Esophagus (tissue), 2 donors: ENCODE results near the gene TMEM119. TPM values are rescaled to one million over a fixed set of nuclear protein-coding genes. Genes with fewer than 3 reads are reported as not detected.
"Not testable (repeated sequence)": the region's sequence is repeated elsewhere in the genome, so short reads cannot be mapped to it uniquely, and the experiment has no call there.

Experiments used
- H3K27ac ChIP-seq, 2 donors: one replicate each; pipeline ENCODE4 v1.5.1; 2013; ENCODE audit warnings: low read depth in 2 of 2, mild to moderate bottlenecking in 2 of 2, inconsistent platforms in 1 of 2, low read length in 1 of 2, moderate library complexity in 1 of 2
- H3K27me3 ChIP-seq, 2 donors: one replicate each; pipeline ENCODE4 v1.6.1; 2013; ENCODE audit warnings: low read length in 2 of 2, control low read depth in 1 of 2, mild to moderate bottlenecking in 1 of 2; ENCODE audit not compliant: insufficient read depth in 2 of 2, control insufficient read depth in 1 of 2
- H3K36me3 ChIP-seq, 2 donors: one replicate each; pipeline ENCODE4 v1.6.1; 2013; ENCODE audit warnings: low read length in 1 of 2; ENCODE audit not compliant: control insufficient read depth in 2 of 2, insufficient read depth in 2 of 2
- H3K4me1 ChIP-seq, 2 donors: one replicate each; pipeline ENCODE4 v1.6.1; 2013; ENCODE audit warnings: low read length in 1 of 2; ENCODE audit not compliant: control insufficient read depth in 2 of 2, insufficient read depth in 2 of 2
- H3K4me3 ChIP-seq, 2 donors: one replicate each; pipeline ENCODE4 v1.5.1; 2013; ENCODE audit warnings: low read length in 2 of 2, mild to moderate bottlenecking in 2 of 2, low read depth in 1 of 2, moderate library complexity in 1 of 2
- H3K9me3 ChIP-seq, 2 donors: one replicate each; pipeline ENCODE4 v1.6.1; 2013; ENCODE audit warnings: mild to moderate bottlenecking in 2 of 2, low read depth in 1 of 2, low read length in 1 of 2, moderate library complexity in 1 of 2; ENCODE audit not compliant: control insufficient read depth in 2 of 2, insufficient read depth in 1 of 2
- WGBS, 2 donors: extraction: QIAGEN DNeasy Blood & Tissue Kit; methylation state at CpG; one replicate each; pipeline ENCODE4 v1.1.7; 2013; 5-methylcytosine and 5-hydroxymethylcytosine counted together
- polyA plus RNA-seq, 2 donors: library from polyadenylated mRNA; stranded (reverse); fragments of 200-250 nt; gene quantifications; one replicate each; pipeline ENCODE4 v1.2.3, GENCODE V29; 2013
- donor health status: healthy with polysubstance abuse.
- donor health status: Bipolar disorder and iron deficiency.

TMEM119 gene
- polyA plus RNA-seq, 2 donors: 0.54 to 0.63 TPM

GRCh38 chr12:108633534-108634248 is 35.8 kb upstream of the TMEM119 start, which contains the start of gene SELPLG:
Gene SELPLG (minus strand): TSS chr12:108633894. CDS start chr12:108624307, 9,587 bp downstream.
- Histone ChIP-seq H3K9me3 (no peaks in the 10 kb centered on the region), H3K36me3 (no peaks in the 10 kb centered on the region), H3K27ac (peak within 1 kb of the TSS; percentile 22 to 29), H3K27me3 (no peaks in the 10 kb centered on the region), H3K4me3 (peak within 1 kb of the TSS; percentile 16 to 31), H3K4me1 (peaks cover 7 to 9% of the 10 kb centered on the region in 2 donors)
- 57 to 68% methylated on average over 12 to 14 of the region's 14 CpGs for WGBS, 2 donors

- 73 to 84% methylated on average over 7 of the region's 7 CpGs for WGBS, 2 donors
- Histone ChIP-seq H3K4me3 (peak overlapping the region; percentile 16 to 31), H3K36me3 (no peaks in the 10 kb centered on the region), H3K27me3 (no peaks in the 10 kb centered on the region), H3K27ac (peak overlapping the region; percentile 22 to 29), H3K4me1 (peaks cover 4 to 8% of the 10 kb centered on the region in 2 donors), H3K9me3 (no peaks in the 10 kb centered on the region)
These were observed 35.2 kb upstream of the TMEM119 start for GRCh38 chr12:108633081-108633533.

- H3K4me1 ChIP-seq, H3K9me3 ChIP-seq, H3K27ac ChIP-seq, H3K27me3 ChIP-seq, H3K36me3 ChIP-seq, H3K4me3 ChIP-seq: not testable (repeated sequence)
- 86 to 90% methylated on average over 4 of the region's 4 CpGs for WGBS, 2 donors
These were observed 33.4 kb upstream of the TMEM119 start for GRCh38 chr12:108631261-108631660.

- Histone ChIP-seq H3K4me3 (no peak overlapping the region), H3K9me3 (no peaks in the 10 kb centered on the region), H3K27ac (peak overlapping the region; percentile 18 to 37), H3K4me1 (peaks cover 4 to 5% of the 10 kb centered on the region in 2 donors), H3K36me3 (no peaks in the 10 kb centered on the region), H3K27me3 (no peaks in the 10 kb centered on the region)
- WGBS, 2 donors: 38 to 52% methylated on average over 9 of the region's 9 CpGs
These were observed 32.8 kb upstream of the TMEM119 start for GRCh38 chr12:108630481-108631207.

- H3K9me3 ChIP-seq: no peaks in the 10 kb centered on the region
- peaks cover 3 to 4% of the 10 kb centered on the region in 2 donors for H3K4me1 ChIP-seq
- no peaks in the 10 kb centered on the region for H3K27me3 ChIP-seq
- H3K27ac ChIP-seq: peak overlapping the region in 1 of 2 donors; percentile 50
- no peaks in the 10 kb centered on the region for H3K36me3 ChIP-seq
- WGBS, 2 donors: 55 to 57% methylated on average over 17 of the region's 17 CpGs
- H3K4me3 ChIP-seq: no peak overlapping the region
These were observed 32.1 kb upstream of the TMEM119 start for GRCh38 chr12:108629824-108630476.

GRCh38 chr12:108629151-108629550 is 31.3 kb upstream of the TMEM119 start:
- WGBS, 2 donors: 79 to 83% methylated on average over 5 of the region's 5 CpGs

GRCh38 chr12:108627134-108627920 is 29.4 kb upstream of the TMEM119 start:
- H3K27ac ChIP-seq: no peak overlapping the region
- WGBS, 2 donors: 90 to 91% methylated on average over 8 of the region's 8 CpGs
- H3K36me3 ChIP-seq: peaks cover 0 to 3% of the 10 kb centered on the region in 2 donors
- no peaks in the 10 kb centered on the region for H3K9me3 ChIP-seq
- peaks cover 4 to 5% of the 10 kb centered on the region in 2 donors for H3K4me1 ChIP-seq
- no peaks in the 10 kb centered on the region for H3K27me3 ChIP-seq
- H3K4me3 ChIP-seq: no peak overlapping the region

More at GRCh38 chr12:108629151-108629550, 31.3 kb upstream of the TMEM119 start:
- Histone ChIP-seq H3K27me3 (no peaks in the 10 kb centered on the region), H3K9me3 (no peaks in the 10 kb centered on the region), H3K4me1 (peaks cover 3 to 4% of the 10 kb centered on the region in 2 donors), H3K36me3 (no peaks in the 10 kb centered on the region), H3K4me3 (no peak overlapping the region), H3K27ac (peak overlapping the region; percentile 8 to 26)

- Histone ChIP-seq H3K9me3 (no peaks in the 10 kb centered on the region), H3K27me3 (no peaks in the 10 kb centered on the region), H3K27ac (no peak overlapping the region), H3K4me1 (peaks cover 0 to 2% of the 10 kb centered on the region in 2 donors), H3K36me3 (peaks cover 0 to 3% of the 10 kb centered on the region in 2 donors), H3K4me3 (no peak overlapping the region)
- 73 to 77% methylated on average over 3 of the region's 3 CpGs for WGBS, 2 donors
These were observed 27.3 kb upstream of the TMEM119 start for GRCh38 chr12:108625228-108625627.

- Histone ChIP-seq H3K4me1 (peaks cover 0 to 2% of the 10 kb centered on the region in 2 donors), H3K36me3 (peaks cover 0 to 3% of the 10 kb centered on the region in 2 donors), H3K4me3 (no peak overlapping the region), H3K9me3 (no peaks in the 10 kb centered on the region), H3K27ac (no peak overlapping the region), H3K27me3 (no peaks in the 10 kb centered on the region)
- WGBS, 2 donors: 96 to 98% methylated on average over 8 of the region's 8 CpGs
These were observed 25.7 kb upstream of the TMEM119 start for GRCh38 chr12:108623577-108623976.
